NCI-H187 (cell line): Measurements from ENCODE around the gene CADPS2.

Experiments used
- DNase-seq, 2 experiments: peaks; one replicate each; lab custom pipeline; 2025; lab: John Stamatoyannopoulos, UW

Gene CADPS2

DNA sequence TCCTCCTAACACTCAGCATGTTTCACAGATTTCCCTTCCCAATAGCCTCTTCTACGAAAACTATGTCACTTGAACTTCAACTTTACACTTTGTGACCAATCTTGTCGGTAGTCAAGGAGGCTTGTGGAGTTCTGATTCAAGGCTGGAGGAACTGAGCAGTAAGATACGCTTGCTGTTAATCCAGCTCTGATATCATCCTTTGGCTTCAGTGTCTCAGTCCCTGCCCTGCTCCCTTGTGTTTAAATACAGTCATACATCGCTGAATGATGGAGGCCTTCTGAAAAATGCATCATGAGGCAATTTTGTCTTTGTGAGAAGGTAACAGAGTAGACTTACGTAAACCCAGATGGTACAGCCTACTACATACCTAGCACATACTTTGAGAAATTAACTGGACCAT is 360.9 kb downstream of the CADPS2 start:
- DNase-seq: no peak

DNA sequence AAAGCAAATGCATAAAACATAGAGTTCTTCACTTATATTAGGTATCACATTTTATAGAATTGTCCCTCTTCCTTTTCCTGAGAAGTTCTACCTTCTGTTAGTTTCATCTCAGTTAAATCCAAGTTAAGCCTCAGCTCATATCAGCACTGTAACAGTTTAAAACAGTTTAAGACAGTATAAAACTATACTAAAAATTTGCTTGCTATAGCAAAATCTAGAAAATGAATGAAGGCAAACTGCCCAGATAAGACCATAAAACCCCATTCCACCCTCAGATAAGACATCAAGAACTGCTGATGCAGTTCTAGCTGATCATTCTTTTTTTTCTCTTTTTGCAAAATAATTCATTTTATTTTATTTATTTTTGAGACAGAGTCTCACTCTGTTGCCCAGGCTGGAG is 364.5 kb downstream of the CADPS2 start:
- DNase-seq: no peak

DNA sequence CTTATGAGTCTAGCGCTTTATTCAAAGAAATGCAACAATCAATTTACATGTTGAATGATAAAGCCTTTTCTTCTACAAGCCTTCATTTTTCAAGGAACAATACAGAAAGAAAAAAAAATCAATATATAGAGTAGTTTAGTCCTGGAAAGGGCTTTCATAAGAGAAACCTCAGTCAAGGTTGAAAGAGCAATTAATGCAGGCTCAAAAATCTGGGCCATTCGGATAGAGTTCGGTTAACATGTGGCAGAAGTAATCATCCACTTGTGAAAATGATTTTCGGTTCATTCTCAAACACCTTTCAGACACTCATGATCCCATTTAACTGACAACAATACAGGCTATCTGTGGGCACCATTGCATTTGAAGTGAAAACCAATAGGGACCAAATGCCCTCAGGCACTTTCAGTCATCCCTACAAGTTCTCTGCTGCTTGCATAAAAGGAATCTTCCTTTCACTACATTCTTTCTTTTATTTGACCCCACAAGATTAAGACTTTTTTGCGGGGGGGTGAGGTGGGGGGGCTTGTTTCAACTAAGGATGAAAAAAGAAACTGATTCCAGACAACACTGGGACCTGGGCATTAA is 365.2 kb downstream of the CADPS2 start:
- peak; percentile 59 to 75 for DNase-seq

DNA sequence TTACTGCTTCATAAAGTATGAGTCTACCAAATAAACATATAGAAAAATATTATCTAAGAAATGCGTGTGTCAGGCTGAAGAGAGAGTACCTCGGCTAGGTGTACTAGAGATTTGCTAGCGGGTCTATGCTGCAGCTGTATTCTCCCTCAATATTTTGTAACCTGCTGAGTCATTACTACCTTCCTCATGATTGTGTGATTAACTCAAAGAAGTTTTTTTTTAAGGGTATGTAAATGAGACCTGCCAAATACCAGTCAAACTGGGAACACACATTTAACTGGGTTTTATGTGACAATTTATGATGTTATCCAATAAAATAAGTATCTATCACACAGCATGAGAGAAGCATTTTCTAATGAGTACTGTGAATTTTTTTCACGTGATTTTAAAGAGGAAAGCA is 367.8 kb downstream of the CADPS2 start:
- no peak for DNase-seq

DNA sequence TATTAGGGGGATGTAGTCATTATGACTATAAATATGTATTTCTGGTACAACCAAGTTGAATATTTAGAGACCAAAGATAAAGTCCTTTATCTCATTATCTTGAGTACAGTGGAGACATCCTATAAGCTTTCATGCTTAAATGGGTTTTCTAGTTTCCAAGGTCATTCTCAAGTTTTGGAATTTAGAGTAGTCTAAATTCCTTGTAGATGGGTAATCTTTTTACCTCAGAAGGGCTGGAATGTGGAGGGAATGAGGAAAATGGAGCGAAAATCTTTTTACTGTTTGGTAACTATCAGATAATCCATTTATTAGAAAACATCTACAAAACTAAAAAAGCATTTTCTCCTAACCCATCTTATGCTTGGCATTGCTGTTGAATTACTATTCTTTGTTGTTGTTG is 368.7 kb downstream of the CADPS2 start:
- no peak for DNase-seq

DNA sequence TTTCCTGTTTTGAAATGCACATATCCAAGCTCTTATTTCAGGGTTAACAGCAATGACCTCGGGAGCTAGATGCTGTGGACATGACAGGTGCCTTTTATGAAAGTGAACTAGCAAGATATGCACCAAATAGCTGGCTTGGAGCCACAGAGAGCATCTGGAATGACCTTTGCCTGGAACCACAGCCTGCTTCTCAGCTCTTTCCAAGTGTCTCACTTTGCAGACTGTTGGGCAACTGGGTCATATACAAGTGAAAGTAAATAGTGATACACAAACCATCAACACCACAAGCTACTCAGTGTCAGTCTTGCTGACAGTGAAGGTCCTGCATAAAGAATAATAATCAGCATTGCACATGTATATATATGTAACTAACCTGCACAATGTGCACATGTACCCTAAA is 370.9 kb downstream of the CADPS2 start:
- DNase-seq: no peak

DNA sequence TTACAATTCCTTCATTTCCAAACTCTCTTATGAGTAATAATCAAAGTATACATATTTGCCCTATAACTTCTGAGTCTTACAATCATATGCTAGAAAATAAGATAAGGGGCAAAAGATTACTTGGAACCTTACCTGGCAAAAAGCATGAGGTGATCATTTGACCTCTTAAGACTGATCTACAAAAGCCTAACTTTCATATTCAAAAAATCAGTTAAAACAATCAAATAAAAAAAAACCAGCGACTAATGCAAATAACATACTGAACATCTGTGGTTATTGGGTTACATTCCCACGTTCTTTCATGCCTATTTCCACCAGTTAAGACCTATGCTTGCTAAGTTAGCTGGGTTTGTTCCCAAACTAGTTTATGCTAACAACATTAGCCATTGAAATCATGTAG is 375.0 kb downstream of the CADPS2 start:
- DNase-seq: no peak

DNA sequence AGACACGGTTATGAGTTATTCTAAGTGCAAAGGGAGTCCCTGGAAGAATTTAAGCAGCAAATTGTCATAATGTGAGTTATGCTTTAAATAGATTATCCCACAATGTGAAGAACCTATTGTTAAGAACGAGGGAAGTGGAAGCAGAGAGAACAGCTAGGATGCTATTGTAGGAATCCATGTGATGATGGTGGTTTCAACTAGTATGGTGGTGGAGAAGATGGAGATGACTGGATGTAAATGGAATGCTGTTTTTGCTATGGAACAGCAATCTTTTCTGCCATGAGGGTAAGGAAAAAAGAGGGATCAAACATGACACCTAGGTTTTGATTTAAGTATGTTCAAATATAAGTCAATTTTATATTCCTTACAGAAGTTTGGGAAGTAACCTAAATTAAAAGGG is 378.7 kb downstream of the CADPS2 start:
- DNase-seq: no peak

DNA sequence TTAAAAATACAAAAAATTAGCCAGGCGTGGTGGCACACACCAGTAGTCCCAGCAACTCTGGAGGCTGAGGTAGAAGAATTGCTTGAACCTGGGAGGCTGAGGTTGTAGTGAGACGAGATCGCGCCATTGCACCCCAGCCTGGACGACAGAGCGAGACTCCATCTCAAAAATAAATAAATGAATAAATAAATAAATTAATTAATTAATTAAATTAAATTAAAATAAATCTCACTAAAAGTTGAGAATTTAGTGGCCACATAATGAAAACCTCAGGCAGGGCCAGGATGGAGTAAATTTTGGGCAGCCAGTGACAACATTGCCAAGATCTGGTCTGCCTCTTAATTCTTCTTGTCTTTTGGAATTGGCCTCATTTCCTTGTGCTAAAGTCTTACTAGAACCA is 394.3 kb downstream of the CADPS2 start:
- DNase-seq: no peak

DNA sequence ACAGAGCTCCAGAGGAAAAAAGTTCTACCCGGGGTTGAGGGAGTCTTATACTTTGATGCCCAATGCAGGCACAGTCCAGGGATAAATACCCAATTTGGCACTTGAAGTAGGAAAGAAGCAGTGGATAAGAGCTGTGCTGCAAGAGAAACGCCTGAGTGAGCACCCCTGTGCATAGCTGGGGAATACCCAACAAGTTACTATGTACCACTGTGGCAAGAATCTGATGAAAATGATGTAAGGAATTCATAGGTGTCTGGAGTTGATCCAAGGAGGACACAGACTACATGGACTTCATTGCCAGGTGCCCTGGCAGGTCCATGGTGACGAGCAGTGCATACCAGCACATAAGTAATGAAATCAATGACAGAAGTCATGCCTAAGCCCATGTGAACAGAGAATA is 398.0 kb downstream of the CADPS2 start:
- DNase-seq: no peak

DNA sequence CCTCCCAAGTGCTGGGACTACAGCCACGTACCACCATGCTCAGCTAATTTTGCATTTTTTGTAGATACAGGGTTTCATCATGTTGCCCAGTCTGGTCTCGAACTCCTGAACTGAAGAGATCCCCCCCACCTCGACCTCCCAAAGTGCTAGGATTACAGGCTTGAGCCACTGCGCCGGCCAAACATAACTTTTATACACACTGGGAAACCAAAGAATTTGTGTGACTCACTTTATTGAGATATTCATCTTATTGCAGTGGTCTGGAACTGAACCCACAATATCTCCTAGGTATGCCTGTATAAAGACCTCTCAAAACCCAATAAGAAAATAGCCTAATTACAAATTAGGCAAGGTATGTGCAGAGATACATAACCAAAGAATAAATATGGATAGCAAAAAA is 399.1 kb downstream of the CADPS2 start:
- DNase-seq: no peak

DNA sequence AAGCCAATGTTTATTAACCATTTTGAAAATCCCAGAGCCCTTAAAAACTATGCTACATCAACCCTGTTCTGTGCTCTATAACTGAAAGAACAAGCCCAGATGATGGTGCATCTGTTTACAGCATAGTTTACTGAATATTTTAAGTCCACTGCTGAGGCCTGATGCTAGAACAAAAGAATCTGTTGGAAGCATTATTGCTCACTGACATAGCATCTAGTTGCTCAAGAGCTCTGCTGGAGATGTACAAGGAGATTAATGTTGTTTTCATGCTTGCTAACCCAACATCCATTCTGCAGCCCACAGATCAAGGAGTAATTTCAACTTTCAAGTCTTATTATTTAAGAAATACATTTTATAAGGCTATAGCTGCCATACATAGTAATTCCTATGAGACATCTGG is 400.4 kb downstream of the CADPS2 start:
- DNase-seq: no peak

DNA sequence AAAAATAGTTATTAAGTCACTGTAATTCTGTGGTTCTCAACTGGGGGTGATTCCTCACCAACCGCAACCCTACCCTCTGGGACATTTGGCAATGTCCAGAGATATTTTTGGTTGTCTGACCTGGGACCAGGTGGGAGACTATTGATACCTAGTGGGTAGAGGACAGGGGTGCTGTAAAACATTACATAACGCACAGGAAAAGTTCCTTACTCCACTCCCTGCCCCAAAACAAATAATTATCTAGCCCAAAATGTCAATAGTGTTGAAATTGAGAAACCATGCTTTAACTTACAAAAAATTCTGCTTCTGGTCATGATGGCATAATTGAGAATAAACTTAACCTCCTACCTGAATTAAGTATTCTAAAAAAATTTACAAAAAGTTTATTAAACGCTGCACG is 404.0 kb downstream of the CADPS2 start:
- no peak for DNase-seq

DNA sequence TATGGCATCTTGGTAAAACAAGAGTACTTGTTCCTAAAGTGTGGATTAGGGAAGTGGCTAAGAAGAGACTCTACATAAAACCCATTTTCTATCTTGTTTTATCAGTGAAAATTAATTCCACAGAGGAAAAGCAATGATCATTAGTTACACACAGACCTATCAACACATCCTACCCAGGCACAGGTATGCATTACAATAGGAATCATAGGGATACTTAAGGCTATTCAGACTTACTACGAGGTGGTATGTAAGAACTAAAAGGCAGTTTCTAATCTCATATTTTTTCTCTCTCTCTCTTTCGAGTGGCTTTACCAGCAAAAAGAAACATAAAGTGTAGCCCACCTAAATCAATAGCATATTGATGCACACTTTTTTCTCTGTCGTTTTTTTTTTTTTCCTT is 415.4 kb downstream of the CADPS2 start:
- DNase-seq: no peak

DNA sequence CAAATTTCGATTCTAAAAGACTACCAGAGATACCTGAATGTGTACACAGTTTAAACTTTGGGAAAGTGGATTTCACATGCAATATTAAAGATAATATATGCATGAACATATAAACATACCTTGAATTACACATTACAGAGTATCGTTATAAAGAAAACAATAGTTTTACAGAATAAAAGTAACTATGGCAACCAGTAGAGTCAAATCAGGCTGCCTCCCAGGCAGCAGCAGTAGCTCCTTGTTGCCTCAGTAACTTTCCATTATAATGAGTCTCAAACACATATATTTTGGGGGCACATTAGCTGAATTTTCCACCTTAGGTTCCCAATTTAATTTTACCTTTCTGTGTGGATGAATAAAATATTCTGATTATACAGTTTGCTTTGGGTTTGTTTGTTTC is 417.3 kb downstream of the CADPS2 start:
- DNase-seq: no peak

DNA sequence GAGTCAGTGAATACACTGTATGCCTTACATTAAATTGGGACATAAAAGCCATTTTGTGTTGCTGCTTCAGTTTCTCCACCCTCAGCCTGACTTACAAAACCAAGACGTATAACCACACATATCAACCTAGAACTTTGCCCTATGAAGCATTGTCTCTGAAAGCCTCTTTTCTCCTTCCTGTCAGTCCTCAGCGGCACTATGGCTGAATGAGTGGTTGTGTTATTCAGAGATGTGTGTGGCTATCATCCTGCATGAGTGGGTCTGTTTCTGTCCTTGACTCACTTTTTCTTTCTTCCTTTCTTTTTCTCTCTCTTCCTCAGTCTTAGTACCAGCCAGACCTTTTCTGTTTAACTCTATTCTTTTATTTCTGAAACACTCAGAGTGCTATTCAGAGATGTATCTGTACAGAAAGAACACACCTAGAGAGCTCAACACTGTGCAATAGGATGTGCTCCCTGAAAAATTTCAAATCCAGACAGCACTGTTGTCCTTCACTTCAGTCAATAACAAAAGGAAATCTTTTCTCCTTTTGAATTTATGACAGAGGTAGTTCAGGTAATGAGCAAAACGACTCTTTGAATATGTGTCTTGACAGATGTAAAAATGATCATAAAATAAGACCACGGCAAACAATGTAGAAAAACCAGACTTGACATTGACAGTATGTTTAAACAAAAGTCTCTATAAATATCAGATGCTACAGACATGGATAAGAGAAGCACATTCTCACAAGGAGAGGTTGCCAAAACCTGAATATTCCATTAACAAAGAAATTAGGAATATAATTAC is 418.4 kb downstream of the CADPS2 start:
- no peak for DNase-seq

DNA sequence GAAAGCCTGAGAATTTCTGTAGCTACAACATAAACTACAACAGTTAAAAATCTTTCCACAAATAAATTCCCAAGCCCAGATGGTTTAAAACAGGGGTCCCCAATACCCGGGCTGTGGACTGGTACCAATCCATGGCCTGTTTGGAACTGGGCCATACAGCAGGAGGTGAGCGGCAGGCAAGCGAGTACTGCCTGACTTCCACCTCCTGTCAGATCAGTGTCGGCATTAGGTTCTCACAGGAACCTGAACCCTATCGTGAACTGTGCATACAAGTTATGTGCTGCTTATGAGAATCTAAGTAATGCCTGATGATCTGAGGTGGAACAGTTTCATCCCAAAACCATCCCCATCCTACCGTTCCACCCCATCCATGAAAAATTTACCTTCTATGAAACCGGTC is 421.0 kb downstream of the CADPS2 start:
- DNase-seq: no peak

DNA sequence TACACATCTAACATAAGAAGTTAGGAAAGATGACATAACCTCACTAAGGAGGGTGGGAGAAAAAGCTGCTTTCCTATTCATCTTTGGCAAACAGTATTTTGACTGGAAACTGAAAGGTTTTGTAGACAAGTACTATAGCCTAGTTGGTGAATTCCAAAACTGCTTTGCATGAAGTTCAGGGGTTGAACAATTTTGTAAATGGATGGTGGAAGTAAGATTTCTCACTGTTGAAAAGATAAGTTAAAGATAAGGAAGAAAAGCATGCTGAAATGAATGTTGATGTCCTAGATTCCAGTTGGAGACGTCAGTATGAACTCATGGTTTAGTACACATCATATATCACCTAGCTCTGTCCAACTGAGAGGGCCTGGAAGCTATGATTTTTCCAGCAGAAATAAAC is 422.6 kb downstream of the CADPS2 start:
- DNase-seq: no peak

DNA sequence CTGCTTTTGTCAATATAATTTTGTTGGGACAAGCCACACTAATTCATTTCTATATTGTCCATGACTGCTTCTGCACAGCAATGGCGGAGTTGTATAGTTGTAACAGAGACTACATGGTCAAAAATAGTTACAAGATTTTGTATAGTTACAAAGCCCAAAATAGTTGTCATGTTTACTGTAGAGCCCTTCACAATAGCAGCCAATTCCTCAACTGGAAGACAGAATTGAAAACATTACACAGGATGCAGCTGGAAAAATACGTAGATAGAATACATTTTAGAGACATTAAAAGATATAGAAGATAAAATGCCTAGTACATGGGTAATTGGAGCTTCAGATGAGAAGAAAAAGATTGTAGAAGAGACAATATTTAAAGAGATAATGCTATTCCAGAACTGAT is 425.3 kb downstream of the CADPS2 start:
- no peak for DNase-seq

DNA sequence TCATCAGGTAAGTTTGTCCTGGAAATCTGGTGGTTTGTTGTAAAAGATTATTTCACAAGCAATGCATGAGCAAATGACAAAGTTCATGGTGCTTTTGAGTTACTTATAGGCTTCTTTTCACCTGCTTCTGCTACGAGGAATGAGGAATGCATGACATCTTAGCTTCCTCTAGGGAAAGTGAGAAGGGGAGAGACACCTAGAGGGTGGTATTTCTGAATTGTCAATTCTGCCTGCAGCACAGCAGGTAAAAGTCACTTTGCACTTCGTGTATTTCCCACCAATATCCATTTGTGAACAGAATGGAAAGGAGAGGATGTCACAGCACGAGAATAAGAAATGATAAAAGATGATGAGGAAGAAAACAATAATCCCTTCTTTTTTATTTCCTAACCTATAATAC is 428.3 kb downstream of the CADPS2 start:
- no peak for DNase-seq

DNA sequence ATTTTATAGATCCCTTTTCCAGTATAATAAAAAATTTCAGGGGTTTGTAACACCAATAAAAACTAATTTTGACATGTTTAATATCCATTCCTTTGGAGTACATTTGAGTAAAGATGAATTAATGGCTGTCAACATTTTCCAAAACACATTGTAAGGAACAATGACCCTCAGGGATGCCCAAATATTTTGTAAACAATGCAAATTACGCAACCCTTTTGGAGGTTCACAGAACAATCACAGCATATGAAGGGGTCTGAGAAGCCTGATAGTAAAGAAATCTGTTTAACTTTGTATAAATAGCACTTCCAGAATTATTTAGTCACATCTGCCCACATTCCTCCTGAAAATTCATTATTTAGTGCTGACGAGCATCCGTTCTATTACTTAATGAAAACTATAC is 428.9 kb downstream of the CADPS2 start:
- no peak for DNase-seq

DNA sequence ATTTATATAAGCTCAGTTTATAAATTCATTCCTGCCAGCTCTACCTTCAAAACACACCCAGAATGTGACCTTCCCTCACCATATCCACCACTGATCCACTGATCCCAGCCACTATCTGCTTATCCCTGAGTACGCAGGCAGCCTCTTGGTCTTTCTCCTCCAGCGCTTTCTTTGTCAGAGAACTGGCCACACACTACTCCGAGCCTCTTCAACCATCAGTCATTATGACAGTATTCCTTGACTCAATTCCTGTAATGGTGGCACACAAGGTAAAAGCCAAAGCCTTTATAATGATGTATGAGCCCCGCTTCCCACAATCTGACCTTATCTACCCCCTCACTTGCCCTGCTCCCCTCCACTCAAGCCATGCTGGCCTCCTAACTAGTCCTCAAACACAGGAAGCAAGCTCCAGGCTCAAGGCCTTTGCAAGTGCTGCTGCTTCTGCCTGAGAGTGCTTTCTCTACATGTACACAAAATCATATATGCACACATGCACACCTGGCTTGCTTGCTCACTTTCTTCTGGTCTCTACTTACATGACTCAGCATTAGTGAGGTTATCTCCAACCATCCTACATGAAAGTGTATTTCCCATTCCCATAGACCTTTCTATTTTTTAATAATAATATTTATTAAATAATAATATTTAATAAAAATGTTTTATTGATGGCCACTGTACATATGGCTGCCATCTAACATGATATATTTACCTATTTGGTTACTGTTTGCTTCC is 431.3 kb downstream of the CADPS2 start:
- DNase-seq: no peak

DNA sequence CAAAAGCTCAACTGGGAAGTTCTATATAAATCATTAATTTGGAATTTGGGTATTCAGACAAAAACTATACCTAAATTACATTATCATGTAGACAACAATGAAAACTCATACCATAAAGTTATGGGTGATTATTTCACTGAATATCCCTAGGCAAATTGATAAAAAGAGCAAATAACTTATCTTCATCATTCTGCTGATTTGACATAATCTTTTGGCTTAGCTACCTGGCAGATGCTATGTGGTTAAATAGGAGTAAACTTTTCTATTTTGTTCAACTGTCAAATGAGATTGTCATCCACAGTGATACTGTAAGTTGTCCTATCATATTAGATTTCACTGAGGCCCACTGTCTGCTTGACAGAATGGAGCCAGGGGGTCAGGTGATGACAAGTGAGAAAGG is 432.8 kb downstream of the CADPS2 start:
- DNase-seq: no peak
